WI38 (cell line): Measurements from ENCODE around the gene SPTBN2.

Experiments used
- H3K4me3 ChIP-seq: 2 replicates; pipeline ENCODE4 v1.5.1; 2011; ENCODE audit warnings: low read depth, mild to moderate bottlenecking, control low read depth, low read length
- CTCF ChIP-seq: IDR thresholded peaks from 2 replicates; pipeline ENCODE4 v1.5.1; 2012; ENCODE audit warnings: low read depth, mild to moderate bottlenecking, control low read depth, low read length

Gene SPTBN2

GRCh38 chr11:66728693-66729385 lies at the start of gene SPTBN2:
SPTBN2 (minus strand) TSS chr11:66729216; CDS start chr11:66721240, 7,976 bp downstream.
- no peak for TF ChIP-seq CTCF
- H3K4me3 ChIP-seq: peak within 1 kb of the TSS; percentile 41

- no peak for TF ChIP-seq CTCF
- H3K4me3 ChIP-seq: no peak overlapping the region
These were observed 39.8 kb upstream of the SPTBN2 start for GRCh38 chr11:66768818-66769217.

- no peak for TF ChIP-seq CTCF
- no peak overlapping the region for H3K4me3 ChIP-seq
These were observed 39.1 kb upstream of the SPTBN2 start for GRCh38 chr11:66768088-66768521.

- no peak for TF ChIP-seq CTCF
- no peak overlapping the region for H3K4me3 ChIP-seq
These were observed 38.6 kb upstream of the SPTBN2 start for GRCh38 chr11:66767666-66768065.

GRCh38 chr11:66766681-66767080 lies 37.7 kb upstream of the SPTBN2 start:
- H3K4me3 ChIP-seq: no peak overlapping the region
- TF ChIP-seq CTCF: no peak

GRCh38 chr11:66762088-66762487 lies 33.1 kb upstream of the SPTBN2 start:
- H3K4me3 ChIP-seq: no peak overlapping the region
- TF ChIP-seq CTCF: no peak

GRCh38 chr11:66752148-66752547 lies 23.1 kb upstream of the SPTBN2 start:
- TF ChIP-seq CTCF: no peak
- no peak overlapping the region for H3K4me3 ChIP-seq
